Mesothelial cell of epicardium (in vitro differentiated cells): ENCODE measurements around the gene CST3. TPM values are rescaled to one million over a fixed set of nuclear protein-coding genes. Genes with fewer than 3 reads are reported as not detected.

Experiments used
- DNase-seq, 2 experiments: peaks; one replicate each; pipeline ENCODE4 v3.0.0; 2021; ENCODE audit warnings: low spot score in 2 of 2; ENCODE audit not compliant: unreplicated experiment in 2 of 2
- H3K27ac Mint-ChIP-seq: 2 replicates; pipeline ENCODE4 v1.8.0; 2021; ENCODE audit warnings: mixed read lengths
- H3K27me3 Mint-ChIP-seq: 2 replicates; pipeline ENCODE4 v1.8.0; 2021; ENCODE audit warnings: low read depth, mixed read lengths
- H3K36me3 Mint-ChIP-seq: 2 replicates; pipeline ENCODE4 v1.8.0; 2021; ENCODE audit warnings: mixed read lengths
- H3K4me1 Mint-ChIP-seq: 2 replicates; pipeline ENCODE4 v1.8.0; 2021; ENCODE audit warnings: mixed read lengths
- H3K4me3 Mint-ChIP-seq: 2 replicates; pipeline ENCODE4 v1.8.0; 2021; ENCODE audit warnings: mild to moderate bottlenecking, moderate library complexity, mixed read lengths
- H3K9me3 Mint-ChIP-seq: 2 replicates; pipeline ENCODE4 v1.8.0; 2021; ENCODE audit warnings: mixed read lengths
- total RNA-seq: library from RNA; stranded (reverse); gene quantifications from 3 replicates; pipeline ENCODE4 v1.2.1, GENCODE V29; 2021
- TF ChIP-seq, protein P1 (sequence below): fragments of 200-600 bp; sonication (generic); IDR thresholded peaks from one replicate; pipeline ENCODE4 v1.5.0; 2021; ENCODE audit warnings: antibody characterized with exemption; ENCODE audit not compliant: unreplicated experiment

Gene CST3
- total RNA-seq, 1 donor from 2014 or later = 138 TPM

DNA sequence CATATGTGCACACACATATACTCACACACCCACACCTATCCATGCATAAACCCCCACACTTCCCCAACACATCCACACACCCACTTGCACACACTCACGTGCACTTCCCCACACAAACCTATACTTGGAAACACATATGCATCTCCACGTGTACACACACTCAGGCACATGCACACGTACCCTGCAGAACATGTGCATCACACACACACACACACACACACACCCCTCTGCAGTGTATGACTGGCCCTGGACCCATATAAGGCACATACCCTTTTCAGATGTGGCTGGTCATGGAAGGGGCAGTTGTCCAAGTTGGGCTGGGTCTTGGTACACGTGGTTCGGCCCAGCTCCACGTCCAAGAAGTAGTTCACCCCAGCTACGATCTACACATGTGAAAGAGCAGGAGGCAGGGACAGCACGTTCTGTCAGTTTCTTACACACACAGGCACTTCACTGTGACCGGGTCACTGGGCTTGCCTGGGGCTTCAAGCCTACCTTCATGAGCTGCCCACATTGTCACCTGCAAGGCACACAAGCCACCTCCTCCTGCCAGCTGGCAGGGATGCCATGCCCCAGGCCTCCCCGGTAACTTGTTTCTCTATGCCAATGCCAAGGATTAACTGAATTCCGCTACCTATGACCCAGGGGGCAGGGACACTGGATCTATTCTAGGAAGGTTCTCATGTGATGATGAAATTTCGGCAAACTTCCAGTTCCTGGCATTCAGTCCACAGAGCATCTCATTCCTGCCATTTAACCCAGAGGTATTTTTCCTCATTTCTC, 2.6 kb downstream of the CST3 start:
- Mint-ChIP-seq H3K27ac (no peak overlapping the region), H3K27me3 (no peaks in the 10 kb centered on the region), H3K4me1 (peaks cover 14% of the 10 kb centered on the region), H3K9me3 (no peaks in the 10 kb centered on the region), H3K4me3 (no peak overlapping the region), H3K36me3 (no peaks in the 10 kb centered on the region)
- DNase-seq = no peak
- TF ChIP-seq, protein P1, sequence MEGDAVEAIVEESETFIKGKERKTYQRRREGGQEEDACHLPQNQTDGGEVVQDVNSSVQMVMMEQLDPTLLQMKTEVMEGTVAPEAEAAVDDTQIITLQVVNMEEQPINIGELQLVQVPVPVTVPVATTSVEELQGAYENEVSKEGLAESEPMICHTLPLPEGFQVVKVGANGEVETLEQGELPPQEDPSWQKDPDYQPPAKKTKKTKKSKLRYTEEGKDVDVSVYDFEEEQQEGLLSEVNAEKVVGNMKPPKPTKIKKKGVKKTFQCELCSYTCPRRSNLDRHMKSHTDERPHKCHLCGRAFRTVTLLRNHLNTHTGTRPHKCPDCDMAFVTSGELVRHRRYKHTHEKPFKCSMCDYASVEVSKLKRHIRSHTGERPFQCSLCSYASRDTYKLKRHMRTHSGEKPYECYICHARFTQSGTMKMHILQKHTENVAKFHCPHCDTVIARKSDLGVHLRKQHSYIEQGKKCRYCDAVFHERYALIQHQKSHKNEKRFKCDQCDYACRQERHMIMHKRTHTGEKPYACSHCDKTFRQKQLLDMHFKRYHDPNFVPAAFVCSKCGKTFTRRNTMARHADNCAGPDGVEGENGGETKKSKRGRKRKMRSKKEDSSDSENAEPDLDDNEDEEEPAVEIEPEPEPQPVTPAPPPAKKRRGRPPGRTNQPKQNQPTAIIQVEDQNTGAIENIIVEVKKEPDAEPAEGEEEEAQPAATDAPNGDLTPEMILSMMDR = no peak

DNA sequence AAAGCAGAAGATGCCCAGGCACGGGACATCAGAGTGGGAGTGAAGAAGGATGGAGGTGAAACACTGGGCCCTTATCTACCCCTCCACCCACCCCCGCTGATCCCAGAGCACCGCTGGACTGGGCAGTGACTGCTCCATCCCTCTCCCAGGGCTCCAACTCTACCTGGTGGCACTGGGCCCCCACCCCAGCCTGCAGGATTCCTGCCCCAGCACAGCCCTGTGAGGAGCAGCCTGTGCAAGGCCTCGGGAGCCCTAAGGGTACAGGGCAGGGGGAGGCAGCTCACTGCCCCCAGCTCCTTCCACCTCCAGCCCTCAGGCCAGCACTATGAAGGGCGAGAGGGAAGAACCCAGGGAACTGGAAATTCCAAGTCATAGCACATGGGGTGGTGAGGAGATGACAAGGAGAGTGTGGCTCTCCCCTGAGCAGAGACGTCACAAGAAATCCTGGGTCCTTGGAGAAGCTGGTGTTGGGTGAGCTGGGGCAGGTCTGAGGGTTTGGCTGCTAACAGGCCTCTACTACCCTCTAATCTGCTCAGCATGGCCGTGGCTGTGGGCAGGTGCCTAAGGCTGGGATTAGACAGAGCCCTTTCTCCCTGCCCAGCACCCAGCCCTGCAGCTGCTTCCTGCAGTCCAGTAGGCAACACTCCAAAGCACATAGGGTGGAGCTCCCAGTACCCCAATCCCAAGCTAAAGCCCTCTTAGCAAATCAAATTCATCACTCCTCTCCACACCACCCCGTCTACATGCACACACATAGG, 3.5 kb downstream of the CST3 start:
- Mint-ChIP-seq H3K27ac (no peak overlapping the region), H3K4me1 (peaks cover 14% of the 10 kb centered on the region), H3K27me3 (no peaks in the 10 kb centered on the region), H3K9me3 (no peaks in the 10 kb centered on the region), H3K36me3 (no peaks in the 10 kb centered on the region), H3K4me3 (no peak overlapping the region)
- DNase-seq = no peak
- TF ChIP-seq, protein P1 = no peak

DNA sequence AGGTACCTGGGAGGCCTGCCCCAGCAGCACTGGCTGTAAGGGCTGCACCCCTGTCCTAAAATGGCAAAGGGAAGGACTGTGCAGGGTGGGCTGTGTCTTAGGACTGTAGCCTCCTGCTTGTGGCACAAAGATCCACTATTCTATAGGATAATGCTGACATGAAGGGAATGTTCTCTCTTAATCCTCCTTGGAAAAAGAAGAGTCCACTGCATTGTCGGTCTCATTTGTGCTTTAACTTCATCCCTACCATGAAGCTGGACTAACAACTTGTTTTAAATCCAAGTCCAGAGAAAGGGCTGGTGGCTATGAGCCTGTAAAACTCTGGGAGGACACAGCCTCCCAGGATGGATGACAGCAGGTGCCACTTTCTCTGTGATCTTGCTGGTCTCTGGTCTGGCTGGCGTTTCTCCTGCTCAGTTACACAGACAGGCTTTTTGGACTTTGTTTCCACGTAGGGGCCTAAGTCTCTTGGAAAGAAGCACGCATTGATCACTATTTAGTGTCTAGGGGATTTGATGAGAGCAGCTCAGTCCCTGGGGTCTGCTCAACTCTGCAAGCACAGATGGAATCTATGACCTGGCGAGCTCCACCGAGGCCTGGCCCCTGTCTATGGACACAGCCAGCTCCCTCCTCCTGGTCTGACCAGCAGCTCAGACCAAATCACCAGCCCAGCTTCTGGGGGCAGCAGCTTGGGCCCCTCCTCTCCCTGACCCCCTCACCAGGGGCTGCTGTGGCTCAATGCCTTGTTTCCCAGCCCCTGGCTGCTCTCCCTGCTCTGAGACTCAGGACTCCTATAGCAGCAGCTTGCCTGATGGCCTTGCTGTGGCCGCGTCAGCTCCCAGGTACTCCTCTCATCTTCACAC, 4.8 kb downstream of the CST3 start:
- H3K27me3 Mint-ChIP-seq = no peaks in the 10 kb centered on the region
- H3K36me3 Mint-ChIP-seq = peaks cover 5% of the 10 kb centered on the region
- no peak overlapping the region for H3K4me3 Mint-ChIP-seq
- TF ChIP-seq, protein P1 = no peak
- no peak overlapping the region for H3K27ac Mint-ChIP-seq
- peaks cover 14% of the 10 kb centered on the region for H3K4me1 Mint-ChIP-seq
- peaks cover 2% of the 10 kb centered on the region for H3K9me3 Mint-ChIP-seq
- DNase-seq = no peak

DNA sequence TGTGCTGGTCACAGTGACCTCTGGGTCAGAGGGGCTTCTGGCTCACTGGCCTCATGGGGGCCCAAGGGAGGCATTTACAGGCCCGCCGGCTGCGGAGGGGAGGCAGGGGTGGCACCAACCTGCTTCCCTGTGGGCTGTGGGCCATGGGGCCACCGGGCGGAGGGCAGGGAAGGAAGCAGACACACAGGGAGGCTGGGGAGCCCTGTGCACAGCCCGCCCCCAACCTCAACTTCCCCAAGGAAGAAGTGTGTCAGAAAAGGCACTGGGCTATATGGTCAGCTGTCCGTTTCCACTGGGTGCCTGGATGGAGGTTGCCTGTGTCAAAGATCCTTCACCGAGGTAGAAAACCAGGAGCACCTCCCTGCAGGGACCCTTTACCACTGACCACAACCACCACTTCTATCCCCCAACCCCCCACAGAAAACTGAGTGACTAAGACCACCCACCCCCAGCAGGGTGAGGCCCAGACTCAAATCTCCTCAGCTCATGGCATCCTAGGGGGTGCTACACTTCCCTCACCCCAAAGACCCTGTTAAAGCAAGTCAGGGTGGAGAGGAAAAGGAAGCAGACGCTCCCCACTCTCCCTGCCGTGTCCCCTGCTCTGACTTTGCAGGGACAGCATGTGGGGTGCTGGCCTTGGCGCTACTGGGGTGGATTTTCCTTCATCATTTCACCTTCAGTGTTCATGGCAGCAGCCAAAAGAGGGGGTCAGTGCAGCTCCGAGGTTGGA, 5.6 kb downstream of the CST3 start:
- Mint-ChIP-seq H3K4me1 (peaks cover 13% of the 10 kb centered on the region), H3K27ac (no peak overlapping the region), H3K9me3 (peaks cover 5% of the 10 kb centered on the region), H3K4me3 (no peak overlapping the region), H3K27me3 (no peaks in the 10 kb centered on the region), H3K36me3 (peaks cover 6% of the 10 kb centered on the region)
- TF ChIP-seq, protein P1 = no peak
- DNase-seq = no peak

DNA sequence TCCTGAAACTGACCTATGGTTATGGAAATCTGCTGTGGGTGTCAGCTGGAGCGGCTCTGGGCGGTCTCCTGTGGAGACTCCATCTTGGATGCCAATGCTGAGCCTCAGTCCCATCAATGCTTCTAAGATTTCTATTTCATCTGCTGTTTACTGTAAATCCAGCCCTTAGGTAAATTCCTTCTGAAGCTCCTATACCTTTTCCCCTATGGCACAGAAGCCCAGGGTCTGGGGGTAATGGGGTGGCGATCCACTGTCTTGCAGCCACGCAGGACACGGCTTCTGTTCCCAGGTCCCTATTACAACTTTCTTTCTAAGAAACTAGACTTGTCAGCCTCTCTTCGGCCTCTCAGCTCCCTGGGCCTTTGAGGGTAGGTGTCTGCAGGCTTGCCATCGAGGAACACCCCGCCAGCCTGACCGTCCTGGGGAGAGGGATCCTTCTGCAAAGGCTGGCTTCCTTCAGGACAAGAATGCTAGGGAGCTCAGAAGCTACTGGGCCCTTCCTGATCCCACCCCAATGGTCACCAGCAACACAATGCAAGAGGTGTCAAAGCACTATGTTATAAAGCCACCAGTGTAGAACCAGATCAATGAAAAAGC, 6.4 kb downstream of the CST3 start:
- H3K9me3 Mint-ChIP-seq = peaks cover 9% of the 10 kb centered on the region
- H3K4me3 Mint-ChIP-seq = no peak overlapping the region
- DNase-seq = no peak
- peaks cover 5% of the 10 kb centered on the region for H3K4me1 Mint-ChIP-seq
- H3K27me3 Mint-ChIP-seq = no peaks in the 10 kb centered on the region
- H3K27ac Mint-ChIP-seq = no peak overlapping the region
- TF ChIP-seq, protein P1 = no peak
- peaks cover 6% of the 10 kb centered on the region for H3K36me3 Mint-ChIP-seq
